Measurements from ENCODE around the gene ASCL2. TPM values are rescaled to one million over a fixed set of nuclear protein-coding genes. Genes with fewer than 3 reads are reported as not detected.

ASCL2 gene
- total RNA-seq, 2 experiments from 2014 or later = not detected

DNA sequence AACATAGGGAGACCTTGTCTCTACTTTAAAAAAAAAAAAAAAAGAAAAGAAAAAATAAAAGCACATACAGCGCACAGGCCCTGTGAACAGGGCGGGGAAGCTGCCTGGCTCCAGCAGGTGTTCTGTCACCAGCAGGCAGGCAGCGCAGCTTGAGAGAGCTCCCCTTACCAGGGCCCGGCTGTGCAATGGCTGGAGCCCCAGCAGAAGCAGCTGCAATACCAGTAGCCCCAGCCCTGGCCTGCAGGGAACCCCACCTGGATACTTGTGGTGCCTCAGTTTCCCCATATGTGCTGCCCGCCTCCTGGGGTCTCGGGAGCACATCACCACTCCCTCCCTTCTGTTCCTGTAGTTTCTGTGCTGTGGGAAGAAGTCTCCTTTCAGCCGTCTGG lies 43.7 kb upstream of the ASCL2 start:
- Mint-ChIP-seq H3K36me3 (ENCODE audit: low read depth) (no peaks in the 10 kb centered on the region), H3K27me3 (no peaks in the 10 kb centered on the region), H3K4me1 (ENCODE audit: low read depth) (peaks cover 6% of the 10 kb centered on the region), H3K9me3 (no peaks in the 10 kb centered on the region), H3K4me3 (no peak overlapping the region), H3K27ac (no peak overlapping the region)
- POLR2A ChIA-PET = no interaction called here
- Histone ChIP-seq H3K27ac (ENCODE audit: low read depth in 1 of 2, low read length in 2 of 2) (no peak overlapping the region), H3K36me3 (ENCODE audit: insufficient read depth, low read length) (peaks cover 2% of the 10 kb centered on the region), H3K27me3 (ENCODE audit: control insufficient read depth in 1 of 2, insufficient read depth in 2 of 2, low read length in 2 of 2) (no peaks in the 10 kb centered on the region), H3K4me1 (ENCODE audit: insufficient read depth, low read length) (peaks cover 34% of the 10 kb centered on the region), H3K9me3 (ENCODE audit: control insufficient read depth in 1 of 2, insufficient read depth in 1 of 2, low read length in 2 of 2) (peaks cover 0 to 7% of the 10 kb centered on the region in 2 experiments), H3K4me3 (ENCODE audit: low read length) (no peak overlapping the region)
- ATAC-seq (ENCODE audit: poor library complexity) = no peak
- CTCF ChIA-PET = no interaction called here
- DNase-seq = no peak
- intact Hi-C loops (cut with DNase I, micrococcal nuclease) = no loop called here
- TF ChIP-seq, protein P1, sequence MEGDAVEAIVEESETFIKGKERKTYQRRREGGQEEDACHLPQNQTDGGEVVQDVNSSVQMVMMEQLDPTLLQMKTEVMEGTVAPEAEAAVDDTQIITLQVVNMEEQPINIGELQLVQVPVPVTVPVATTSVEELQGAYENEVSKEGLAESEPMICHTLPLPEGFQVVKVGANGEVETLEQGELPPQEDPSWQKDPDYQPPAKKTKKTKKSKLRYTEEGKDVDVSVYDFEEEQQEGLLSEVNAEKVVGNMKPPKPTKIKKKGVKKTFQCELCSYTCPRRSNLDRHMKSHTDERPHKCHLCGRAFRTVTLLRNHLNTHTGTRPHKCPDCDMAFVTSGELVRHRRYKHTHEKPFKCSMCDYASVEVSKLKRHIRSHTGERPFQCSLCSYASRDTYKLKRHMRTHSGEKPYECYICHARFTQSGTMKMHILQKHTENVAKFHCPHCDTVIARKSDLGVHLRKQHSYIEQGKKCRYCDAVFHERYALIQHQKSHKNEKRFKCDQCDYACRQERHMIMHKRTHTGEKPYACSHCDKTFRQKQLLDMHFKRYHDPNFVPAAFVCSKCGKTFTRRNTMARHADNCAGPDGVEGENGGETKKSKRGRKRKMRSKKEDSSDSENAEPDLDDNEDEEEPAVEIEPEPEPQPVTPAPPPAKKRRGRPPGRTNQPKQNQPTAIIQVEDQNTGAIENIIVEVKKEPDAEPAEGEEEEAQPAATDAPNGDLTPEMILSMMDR (IDR thresholded peaks at IDR 0.05) = no peak

DNA sequence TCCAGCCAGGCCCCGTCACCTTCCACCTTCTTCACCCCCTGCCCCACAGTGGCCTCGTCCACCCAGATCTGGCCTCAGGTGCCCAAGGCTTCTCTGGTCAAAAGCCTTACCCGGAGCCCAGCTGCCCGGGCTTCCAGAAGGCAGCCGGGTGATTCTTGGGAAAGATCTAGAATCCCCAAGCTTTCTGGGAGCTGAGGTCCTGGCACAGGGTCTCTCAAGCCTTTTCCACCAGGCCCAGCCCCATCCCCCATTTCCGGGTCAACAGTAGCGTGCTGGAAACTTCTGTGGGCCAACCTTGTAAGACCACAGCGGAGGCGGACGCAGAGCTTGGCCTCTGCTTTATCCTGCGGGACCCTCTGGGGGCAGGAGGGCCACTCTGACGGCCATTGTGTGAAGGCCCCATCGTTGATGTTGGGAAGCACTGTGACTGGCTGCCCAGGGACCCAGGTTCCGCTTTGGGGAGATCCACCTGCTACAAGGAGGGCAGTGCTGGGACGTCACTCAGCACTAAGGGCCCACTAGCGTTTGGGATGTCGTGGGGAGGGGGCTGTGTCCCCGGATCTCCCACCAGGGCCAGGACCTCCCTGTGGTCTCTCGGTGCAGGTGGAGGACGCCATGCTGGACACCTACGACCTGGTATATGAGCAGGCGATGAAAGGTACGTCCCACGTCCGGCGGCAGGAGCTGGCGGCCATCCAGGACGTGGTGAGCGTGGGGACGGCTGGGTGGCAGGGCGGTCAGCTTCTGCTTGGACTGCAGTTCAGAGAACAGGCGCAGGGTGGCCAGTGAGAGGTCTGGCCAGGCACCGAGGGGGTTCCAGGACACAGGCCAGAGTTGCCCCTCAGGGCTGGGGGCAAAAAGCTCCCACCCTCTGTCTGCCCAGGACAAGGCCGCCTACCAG lies 42.9 kb upstream of the ASCL2 start:
- DNase-seq = no peak
- no peak overlapping the region for H3K4me3 ChIP-seq (ENCODE audit: low read length)
- intact Hi-C loops (cut with DNase I, micrococcal nuclease) = no loop called here

DNA sequence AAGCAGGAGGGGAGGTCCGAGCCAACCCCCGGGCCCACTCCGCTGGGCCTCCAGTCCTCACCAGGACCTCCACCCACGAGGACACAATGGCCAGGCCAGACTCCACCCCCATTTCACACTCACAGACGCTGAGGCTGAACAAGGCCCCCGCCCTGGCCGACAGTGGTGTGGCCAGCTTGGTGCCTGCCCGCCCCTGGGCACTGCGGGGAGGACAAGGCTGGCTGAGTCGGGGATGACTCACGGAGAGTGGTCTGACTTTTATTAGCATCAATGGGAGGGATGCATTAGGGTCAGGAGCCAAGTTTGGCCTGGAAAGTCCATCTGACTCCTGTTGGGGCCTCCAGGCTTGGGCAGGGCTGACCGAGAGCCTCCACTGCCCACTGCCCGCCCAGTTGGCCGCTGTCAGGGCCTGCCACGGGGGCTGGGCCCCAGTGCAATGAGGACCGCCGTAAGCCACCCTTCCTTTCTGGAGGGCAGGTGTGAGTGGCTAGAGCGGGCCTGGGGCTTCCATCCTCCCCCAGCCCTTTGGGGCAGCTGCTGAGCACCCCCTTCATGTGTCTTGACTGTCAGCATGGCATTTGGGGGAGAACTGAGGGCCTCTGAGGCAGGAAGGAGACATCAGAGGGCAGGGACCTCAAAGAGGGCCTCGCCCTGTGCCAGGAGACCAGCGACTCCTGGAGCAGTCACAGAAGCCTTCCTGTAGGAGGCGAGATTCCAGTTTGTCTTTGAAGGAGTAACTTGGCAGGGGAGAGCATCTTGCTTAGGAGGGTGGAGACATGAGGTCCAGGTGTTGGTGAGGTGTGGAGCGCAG lies 42.0 kb upstream of the ASCL2 start:
- TF ChIP-seq, protein P1 (IDR thresholded peaks at IDR 0.05) = no peak
- Mint-ChIP-seq H3K4me1 (ENCODE audit: low read depth) (peaks cover 9% of the 10 kb centered on the region), H3K27me3 (no peaks in the 10 kb centered on the region), H3K27ac (no peak overlapping the region), H3K9me3 (no peaks in the 10 kb centered on the region), H3K36me3 (ENCODE audit: low read depth) (no peaks in the 10 kb centered on the region), H3K4me3 (no peak overlapping the region)
- peaks cover 2% of the 10 kb centered on the region for H3K36me3 ChIP-seq (ENCODE audit: insufficient read depth, low read length)
- ATAC-seq (ENCODE audit: poor library complexity) (no peak), DNase-seq (no peak)
- no peak overlapping the region for H3K27ac ChIP-seq (ENCODE audit: low read depth in 1 of 2, low read length in 2 of 2)
- intact Hi-C loops (cut with DNase I, micrococcal nuclease) = no loop called here
- POLR2A ChIA-PET = interaction anchor here (1.8 kb wide), 1 partner anchor 8 kb away, joined by 4 read pairs; no protein-coding TSS in a partner anchor
- no peak overlapping the region for H3K4me3 ChIP-seq (ENCODE audit: low read length)
- CTCF ChIA-PET = no interaction called here
- H3K9me3 ChIP-seq (ENCODE audit: control insufficient read depth in 1 of 2, insufficient read depth in 1 of 2, low read length in 2 of 2) = peaks cover 0 to 2% of the 10 kb centered on the region in 2 experiments
- H3K27me3 ChIP-seq (ENCODE audit: control insufficient read depth in 1 of 2, insufficient read depth in 2 of 2, low read length in 2 of 2) = no peaks in the 10 kb centered on the region
- H3K4me1 ChIP-seq (ENCODE audit: insufficient read depth, low read length) = peaks cover 40% of the 10 kb centered on the region

More for the DNA sequence above, 42.9 kb upstream of the ASCL2 start:
- TF ChIP-seq, protein P1 (IDR thresholded peaks at IDR 0.05) = no peak
- Histone ChIP-seq H3K9me3 (ENCODE audit: control insufficient read depth in 1 of 2, insufficient read depth in 1 of 2, low read length in 2 of 2) (peaks cover 0 to 7% of the 10 kb centered on the region in 2 experiments), H3K27me3 (ENCODE audit: control insufficient read depth in 1 of 2, insufficient read depth in 2 of 2, low read length in 2 of 2) (no peaks in the 10 kb centered on the region), H3K27ac (ENCODE audit: low read depth in 1 of 2, low read length in 2 of 2) (no peak overlapping the region), H3K4me1 (ENCODE audit: insufficient read depth, low read length) (peaks cover 34% of the 10 kb centered on the region), H3K36me3 (ENCODE audit: insufficient read depth, low read length) (peaks cover 2% of the 10 kb centered on the region)
- CTCF ChIA-PET = no interaction called here
- no peak for ATAC-seq (ENCODE audit: poor library complexity)
- no peak overlapping the region for H3K27ac Mint-ChIP-seq
- POLR2A ChIA-PET = no interaction called here
- no peak overlapping the region for H3K4me3 Mint-ChIP-seq
- no peaks in the 10 kb centered on the region for H3K27me3 Mint-ChIP-seq
- H3K36me3 Mint-ChIP-seq (ENCODE audit: low read depth) = no peaks in the 10 kb centered on the region
- H3K4me1 Mint-ChIP-seq (ENCODE audit: low read depth) = peaks cover 6% of the 10 kb centered on the region
- no peaks in the 10 kb centered on the region for H3K9me3 Mint-ChIP-seq

Data from CD4-positive, alpha-beta T cell (primary cell).